Ectodermal cell (in vitro differentiated cells): ENCODE results near the gene LSP1.

Experiments
- H3K27ac ChIP-seq: 2 replicates; pipeline ENCODE4 v1.7.0; 2013; ENCODE audit warnings: mild to moderate bottlenecking, low read depth, low read length; ENCODE audit not compliant: insufficient read depth, poor library complexity, severe bottlenecking
- H3K27me3 ChIP-seq: 2 replicates; pipeline ENCODE4 v1.7.0; 2013; ENCODE audit warnings: mild to moderate bottlenecking, low read length; ENCODE audit not compliant: insufficient read depth, control insufficient read depth, poor library complexity, severe bottlenecking
- H3K36me3 ChIP-seq: one replicate; pipeline ENCODE4 v1.7.0; 2013; ENCODE audit warnings: low read length; ENCODE audit not compliant: control insufficient read depth, insufficient read depth
- H3K4me1 ChIP-seq: one replicate; pipeline ENCODE4 v1.7.0; 2013; ENCODE audit warnings: low read length; ENCODE audit not compliant: control insufficient read depth, insufficient read depth
- H3K4me3 ChIP-seq: 2 replicates; pipeline ENCODE4 v1.7.0; 2013; ENCODE audit warnings: low read depth, low read length, control low read depth; ENCODE audit not compliant: insufficient read depth
- H3K9me3 ChIP-seq: 2 replicates; pipeline ENCODE4 v1.7.0; 2013; ENCODE audit warnings: mild to moderate bottlenecking, low read length, moderate library complexity; ENCODE audit not compliant: control insufficient read depth
- WGBS, 2 experiments: methylation state at CpG; one replicate each; pipeline ENCODE4 v1.1.7; 2013; ENCODE audit warnings: missing lambda C conversion rate in 2 of 2; 5-methylcytosine and 5-hydroxymethylcytosine counted together

LSP1 gene

DNA sequence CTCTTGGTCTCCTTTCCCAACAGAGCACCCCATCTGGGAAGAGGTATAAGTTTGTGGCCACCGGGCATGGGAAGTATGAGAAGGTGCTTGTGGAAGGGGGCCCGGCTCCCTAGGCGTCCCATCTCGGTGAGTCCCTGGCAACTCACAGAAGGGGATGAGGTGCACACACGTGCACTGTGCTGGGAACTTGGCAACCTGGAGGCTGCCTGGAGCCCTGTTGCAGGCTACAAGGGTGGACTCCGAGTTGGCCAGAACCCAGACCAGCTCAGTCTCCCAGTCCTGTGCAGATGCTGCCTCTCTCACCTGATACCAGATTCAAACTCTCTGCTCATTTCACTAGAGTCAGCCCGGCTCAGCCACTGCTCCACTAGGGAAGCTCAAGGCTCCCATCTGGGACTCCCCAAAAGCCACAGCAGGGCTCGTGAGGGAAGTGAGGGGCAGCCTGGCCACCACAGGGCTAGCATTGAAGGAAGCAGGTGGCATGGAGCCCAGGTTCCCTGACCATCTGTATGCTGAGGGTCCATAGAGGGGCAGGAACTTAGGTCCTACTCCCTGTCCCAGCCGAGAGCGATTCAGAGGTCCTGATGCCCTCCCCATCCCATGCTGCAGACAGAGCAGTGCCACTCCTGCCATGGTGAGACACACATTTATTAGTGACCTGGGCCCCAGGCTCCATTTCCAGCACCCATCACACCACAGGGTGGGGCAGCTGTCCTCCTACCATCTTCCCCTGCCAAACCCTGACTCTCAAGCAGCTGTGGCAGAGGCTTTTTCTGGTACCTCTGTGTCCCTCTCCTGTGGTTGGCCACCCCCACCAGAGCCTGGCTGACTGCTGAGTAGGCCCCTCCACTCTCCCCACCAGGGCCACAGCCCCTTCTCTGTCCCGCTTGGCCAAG lies 34.8 kb downstream of the LSP1 start:
- H3K36me3 ChIP-seq: no peaks in the 10 kb centered on the region
- H3K4me3 ChIP-seq: no peak overlapping the region
- H3K27ac ChIP-seq: no peak overlapping the region
- WGBS, 2 experiments: 90 to 91% methylated on average over 11 of the region's 11 CpGs
- no peaks in the 10 kb centered on the region for H3K4me1 ChIP-seq
- H3K9me3 ChIP-seq: no peaks in the 10 kb centered on the region
- peaks cover 3% of the 10 kb centered on the region for H3K27me3 ChIP-seq

DNA sequence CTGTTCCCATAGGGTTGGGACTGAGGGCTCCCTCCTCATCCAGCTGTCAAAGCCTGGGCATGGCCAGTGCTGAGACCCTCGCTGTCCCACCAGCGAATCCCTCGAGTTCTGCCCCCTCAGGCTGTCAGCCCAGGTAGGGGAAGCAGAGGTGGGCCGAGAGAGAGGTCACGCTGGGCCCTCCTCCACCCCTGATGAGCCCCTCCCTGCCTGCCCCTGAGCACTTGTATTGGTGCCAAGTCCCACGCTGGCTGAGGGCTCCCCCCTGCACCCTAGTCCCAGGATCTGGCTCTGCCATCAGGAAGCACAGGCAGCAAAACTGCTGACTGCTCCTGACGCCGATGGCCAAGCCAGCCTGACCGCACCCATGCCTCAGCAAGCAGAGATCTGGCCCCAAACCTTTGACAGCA lies 35.5 kb downstream of the LSP1 start:
- Histone ChIP-seq H3K36me3 (no peaks in the 10 kb centered on the region), H3K4me1 (no peaks in the 10 kb centered on the region), H3K9me3 (no peaks in the 10 kb centered on the region), H3K27ac (no peak overlapping the region), H3K4me3 (no peak overlapping the region), H3K27me3 (peaks cover 3% of the 10 kb centered on the region)
- WGBS, 2 experiments: 86 to 88% methylated on average over 9 of the region's 9 CpGs

DNA sequence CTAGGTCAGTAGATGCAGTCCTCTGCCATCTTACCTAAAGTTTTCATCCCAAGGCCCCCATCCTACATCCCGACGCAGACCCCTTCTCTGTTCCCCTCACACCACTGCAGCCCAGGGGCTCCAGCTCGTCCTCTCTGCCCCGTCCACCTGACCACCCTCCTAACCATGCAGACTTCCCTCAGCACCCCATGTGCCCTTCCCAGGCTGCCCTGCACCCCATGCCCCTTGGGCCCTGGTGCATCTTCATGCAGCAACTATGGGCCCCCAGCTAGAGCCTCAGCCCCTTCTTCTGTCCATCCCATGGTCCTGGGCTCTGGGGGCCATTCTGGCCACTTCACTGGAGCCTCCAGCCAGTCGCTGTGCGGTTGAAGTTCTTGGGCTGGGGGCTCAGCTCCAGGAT lies 35.9 kb downstream of the LSP1 start:
- no peaks in the 10 kb centered on the region for H3K9me3 ChIP-seq
- no peaks in the 10 kb centered on the region for H3K4me1 ChIP-seq
- no peak overlapping the region for H3K27ac ChIP-seq
- 93% methylated on average over 6 of the region's 6 CpGs for WGBS, 2 experiments
- H3K4me3 ChIP-seq: no peak overlapping the region
- peaks cover 3% of the 10 kb centered on the region for H3K27me3 ChIP-seq
- no peaks in the 10 kb centered on the region for H3K36me3 ChIP-seq

DNA sequence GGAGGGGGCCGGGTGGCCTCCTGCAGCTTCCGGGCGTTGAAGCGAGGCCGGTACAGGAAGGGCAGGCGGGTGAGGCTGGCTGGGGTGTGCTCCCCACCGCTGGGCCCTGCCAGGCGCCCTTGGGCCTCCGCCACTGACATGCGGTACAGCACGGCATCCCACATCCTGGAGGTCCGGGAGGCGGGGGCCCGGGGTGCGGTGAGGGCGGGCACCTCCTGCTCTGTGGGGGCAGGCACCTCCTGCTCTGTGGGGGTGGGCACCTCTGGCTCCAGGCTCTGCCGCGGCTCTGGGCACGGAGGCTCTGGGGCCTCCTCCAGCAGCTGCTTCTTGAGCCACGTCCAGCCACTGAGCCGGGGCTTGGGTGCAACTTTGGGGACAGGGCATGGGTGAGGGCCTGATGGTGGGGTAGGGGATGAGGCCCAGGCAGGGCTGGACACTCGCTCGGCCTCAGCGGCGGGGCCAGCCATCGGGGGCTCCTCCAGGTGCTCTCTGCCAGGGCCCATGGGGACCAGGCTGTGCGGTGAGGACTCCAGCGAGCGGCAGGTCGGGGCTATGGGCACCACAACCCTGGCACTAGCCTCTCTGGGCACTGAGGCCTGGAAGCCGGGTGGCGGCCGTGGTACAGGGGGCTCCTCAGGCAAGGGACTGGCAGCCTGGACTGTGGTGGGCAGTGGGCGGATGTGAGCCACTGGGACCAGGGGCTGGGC lies 36.5 kb downstream of the LSP1 start:
- 93 to 95% methylated on average over 34 of the region's 34 CpGs for WGBS, 2 experiments
- Histone ChIP-seq H3K9me3 (no peaks in the 10 kb centered on the region), H3K27ac (no peak overlapping the region), H3K4me1 (no peaks in the 10 kb centered on the region), H3K36me3 (no peaks in the 10 kb centered on the region), H3K4me3 (no peak overlapping the region), H3K27me3 (peaks cover 3% of the 10 kb centered on the region)

DNA sequence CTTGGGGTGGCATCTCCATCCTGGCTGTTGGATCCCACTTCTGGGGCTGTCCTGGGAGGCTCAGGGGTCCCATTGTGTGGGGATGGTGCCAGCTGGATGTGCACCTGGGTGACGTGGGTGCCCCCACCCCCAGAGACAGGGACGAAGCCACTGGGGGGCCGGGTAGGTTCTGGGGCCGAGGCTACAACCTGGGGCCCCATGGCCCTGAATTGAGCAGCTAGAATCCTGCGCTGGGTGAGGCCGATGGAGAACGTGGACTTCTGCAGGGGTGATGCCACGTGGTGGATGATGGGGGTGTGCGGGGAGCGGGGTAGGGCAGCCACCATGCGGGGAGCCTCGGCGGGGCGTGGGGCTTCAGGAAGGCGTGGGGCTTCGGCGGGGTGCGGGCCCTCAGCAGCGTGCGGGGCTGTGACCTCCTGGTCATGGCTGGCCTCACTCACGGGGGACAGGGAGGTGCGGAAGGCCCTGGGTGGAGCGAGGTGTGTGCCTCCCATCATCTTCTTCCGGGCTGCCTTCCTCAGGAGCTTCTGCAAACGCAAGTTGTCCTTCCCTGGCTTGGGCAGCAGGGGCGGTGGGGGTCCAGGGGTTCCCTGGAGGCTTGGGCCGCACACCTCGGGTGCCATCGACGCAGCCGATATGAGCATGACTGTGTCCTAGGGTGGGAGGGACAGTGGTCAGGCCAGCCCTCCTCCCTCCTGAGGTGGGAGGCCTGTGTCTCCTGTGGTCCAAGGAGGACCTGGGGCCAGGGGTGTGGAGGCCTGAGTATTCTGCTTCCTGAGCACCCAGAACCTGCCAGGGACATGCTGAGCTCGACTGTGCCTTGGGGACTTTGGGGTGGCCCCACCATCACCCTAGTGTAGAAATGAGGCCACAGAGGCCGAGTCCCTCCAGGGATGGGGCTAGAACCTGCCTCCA lies 37.3 kb downstream of the LSP1 start:
- Histone ChIP-seq H3K4me1 (no peaks in the 10 kb centered on the region), H3K9me3 (no peaks in the 10 kb centered on the region), H3K4me3 (no peak overlapping the region), H3K27ac (no peak overlapping the region), H3K27me3 (peaks cover 3% of the 10 kb centered on the region), H3K36me3 (no peaks in the 10 kb centered on the region)
- WGBS, 2 experiments: 94 to 95% methylated on average over 33 of the region's 33 CpGs

DNA sequence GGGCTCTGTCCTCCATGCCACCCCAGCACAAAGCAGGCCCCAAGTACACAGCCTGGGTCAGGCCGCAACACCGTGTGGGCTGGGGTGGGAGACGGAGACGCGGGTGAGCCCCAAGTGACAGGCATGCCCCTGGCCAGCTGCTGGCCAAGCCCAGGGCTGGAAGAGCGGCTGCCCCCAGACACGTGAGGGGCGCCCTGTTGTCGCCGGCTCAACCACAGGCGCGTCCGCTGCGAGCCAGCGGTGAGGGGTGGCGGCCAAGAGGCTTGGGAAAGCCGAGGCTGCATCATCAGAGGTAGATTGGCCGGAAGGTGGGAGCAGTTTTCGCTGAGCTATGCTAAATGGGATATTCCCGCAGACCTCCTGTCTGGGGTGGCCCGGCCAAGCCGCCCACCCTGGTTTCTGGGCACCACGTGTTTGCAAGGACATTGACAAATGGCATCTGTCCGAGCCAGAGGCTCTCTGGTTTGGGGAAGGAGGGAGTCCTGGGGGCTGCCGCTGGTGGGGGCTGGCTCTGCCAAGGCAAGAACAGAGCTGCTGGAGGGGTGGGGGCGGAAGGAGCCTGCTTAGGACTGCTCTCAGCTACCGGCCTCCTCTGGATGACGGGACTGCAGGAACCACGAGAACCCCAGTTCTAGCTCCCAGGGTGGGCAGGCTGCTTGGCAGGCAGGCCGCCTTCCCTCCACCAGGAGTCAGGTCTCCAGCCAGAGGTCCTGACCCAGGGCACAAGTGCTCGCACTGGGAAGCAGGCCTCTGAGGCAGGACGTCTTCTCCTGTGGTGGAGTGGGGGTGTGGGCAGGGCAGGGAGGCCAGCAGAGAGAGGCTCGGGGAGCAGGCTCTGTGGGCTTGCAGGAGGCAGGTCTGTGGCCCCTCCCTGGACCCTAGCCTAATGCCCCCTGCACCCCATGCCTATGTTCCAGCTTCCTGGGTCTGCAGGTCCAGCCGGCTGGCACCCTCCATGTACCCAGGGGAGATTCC lies 38.3 kb downstream of the LSP1 start:
- H3K27me3 ChIP-seq: no peaks in the 10 kb centered on the region
- H3K27ac ChIP-seq: no peak overlapping the region
- H3K4me3 ChIP-seq: no peak overlapping the region
- no peaks in the 10 kb centered on the region for H3K36me3 ChIP-seq
- H3K9me3 ChIP-seq: no peaks in the 10 kb centered on the region
- WGBS, 2 experiments: 93% methylated on average over 34 of the region's 34 CpGs
- no peaks in the 10 kb centered on the region for H3K4me1 ChIP-seq

DNA sequence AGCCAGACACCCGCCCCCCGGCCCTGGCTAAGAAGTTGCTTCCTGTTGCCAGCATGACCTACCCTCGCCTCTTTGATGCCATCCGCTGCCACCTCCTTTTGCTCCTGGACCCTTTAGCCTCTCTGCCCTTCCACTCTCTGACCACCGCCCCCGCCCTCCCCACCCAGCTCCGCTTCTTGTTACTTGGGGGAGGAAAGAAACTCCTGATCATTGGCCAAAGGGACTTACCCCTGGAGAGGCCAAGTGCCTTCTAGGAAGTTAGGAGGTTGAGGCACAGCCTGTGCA lies 38.9 kb downstream of the LSP1 start, which contains the start of gene PRR33:
PRR33 (minus strand) TSS at position 65 of the 285 bp plus-strand sequence. CDS start 1,311 bp downstream, outside the sequence.
- Histone ChIP-seq H3K27ac (no peak within 1 kb of the TSS), H3K4me1 (no peaks in the 10 kb centered on the region), H3K36me3 (no peaks in the 10 kb centered on the region), H3K27me3 (no peaks in the 10 kb centered on the region), H3K9me3 (no peaks in the 10 kb centered on the region), H3K4me3 (no peak within 1 kb of the TSS)
- WGBS, 2 experiments: 90 to 96% methylated on average over 7 of the region's 7 CpGs

DNA sequence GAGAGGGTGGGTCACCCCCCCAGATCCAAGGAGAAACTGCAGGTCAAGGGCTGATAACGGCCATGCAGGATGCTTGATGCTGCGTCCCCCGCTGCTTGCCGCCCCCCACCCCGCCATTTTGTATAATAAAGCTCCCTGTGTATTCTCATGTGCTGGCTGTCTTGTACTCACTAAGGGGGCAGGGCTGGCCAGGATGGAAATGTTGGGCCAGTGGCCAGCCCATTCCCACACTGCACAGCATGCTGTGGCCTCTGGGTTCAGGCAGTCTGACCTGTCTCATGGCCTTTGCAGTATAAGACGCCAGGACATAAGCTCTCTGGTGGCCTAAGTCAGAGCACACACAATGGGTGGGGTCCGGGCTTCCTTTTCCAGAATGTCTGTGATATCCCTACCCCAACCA lies 39.2 kb downstream of the LSP1 start:
- no peak overlapping the region for H3K4me3 ChIP-seq
- 90 to 91% methylated on average over 7 of the region's 7 CpGs for WGBS, 2 experiments
- no peaks in the 10 kb centered on the region for H3K27me3 ChIP-seq
- no peak overlapping the region for H3K27ac ChIP-seq
- no peaks in the 10 kb centered on the region for H3K9me3 ChIP-seq
- H3K36me3 ChIP-seq: no peaks in the 10 kb centered on the region
- H3K4me1 ChIP-seq: no peaks in the 10 kb centered on the region

DNA sequence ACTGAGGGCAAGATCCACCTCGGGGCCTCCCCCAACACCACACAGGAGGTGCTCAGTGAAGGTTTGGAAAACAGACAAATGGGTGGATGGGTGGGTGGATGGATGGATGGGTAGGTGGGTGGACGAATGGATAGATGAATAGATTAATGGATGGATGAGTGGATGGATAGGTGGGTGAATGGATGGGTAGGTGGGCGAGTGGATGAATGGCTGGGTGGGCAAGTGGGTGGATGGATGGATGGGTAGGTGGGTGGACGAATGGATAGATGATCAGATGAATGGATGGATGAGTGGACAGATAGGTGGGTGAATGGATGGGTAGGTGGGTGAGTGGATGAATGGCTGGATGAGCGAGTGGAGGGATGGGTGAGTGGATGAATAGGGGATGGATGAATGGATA lies 39.7 kb downstream of the LSP1 start:
- Histone ChIP-seq H3K9me3 (no peaks in the 10 kb centered on the region), H3K27ac (no peak overlapping the region), H3K4me1 (no peaks in the 10 kb centered on the region), H3K27me3 (no peaks in the 10 kb centered on the region), H3K36me3 (no peaks in the 10 kb centered on the region), H3K4me3 (no peak overlapping the region)
- WGBS, 2 experiments: 78% methylated on average over 5 of the region's 5 CpGs
